K562 (cell line): ENCODE data around the gene GRB2. TPM values are rescaled to one million over a fixed set of nuclear protein-coding genes. Genes with fewer than 3 reads are reported as not detected.
A peak's percentile ranks its signal among the peaks of the same experiment; 100 is the strongest.

Source experiments
- CBFB ChIP-seq: sonication (generic); formaldehyde crosslinking; IDR thresholded peaks from 2 replicates; pipeline ENCODE4 v1.4.0; 2020; ENCODE audit warnings: mild to moderate bottlenecking, missing genetic modification reagents
- DPF2 ChIP-seq: fragments of 450-650 bp; IDR thresholded peaks from 2 replicates; pipeline ENCODE4 v1.6.1; 2016
- FOXM1 ChIP-seq, 2 experiments: fragments of 450-650 bp in 1 of 2; sonication (generic) in 1 of 2; formaldehyde crosslinking in 1 of 2; IDR thresholded peaks; 2 replicates each; pipeline versions ENCODE4 v1.6.1 to v1.9.0; 2017 to 2022; ENCODE audit warnings: low read depth in 2 of 2, mild to moderate bottlenecking in 2 of 2, missing genetic modification reagents in 1 of 2, moderate library complexity in 1 of 2
- GABPA ChIP-seq: fragments of 200-800 bp; sonication (Bioruptor generic); conservative IDR thresholded peaks from 2 replicates; pipeline ENCODE4 v1.6.1; 2016; ENCODE audit warnings: low read depth, missing genetic modification characterization, missing compliant biosample characterization
- HDAC6 ChIP-seq: IDR thresholded peaks from 2 replicates; pipeline ENCODE4 v1.6.1; 2012; ENCODE audit warnings: low read depth, mild to moderate bottlenecking, control low read depth, inconsistent platforms, low read length, moderate library complexity
- KDM4B ChIP-seq, 2 experiments: fragments of 450-650 bp in 1 of 2; sonication (generic) in 1 of 2; IDR thresholded peaks; 2 replicates each; pipeline ENCODE4 v1.6.1; 2016 to 2017; ENCODE audit warnings: borderline replicate concordance in 2 of 2, antibody characterized with exemption in 1 of 2, low read depth in 1 of 2, mild to moderate bottlenecking in 1 of 2
- MTA3 ChIP-seq: fragments of 450-650 bp; formaldehyde crosslinking; IDR thresholded peaks from 2 replicates; pipeline ENCODE4 v1.6.1; 2017; ENCODE audit warnings: mild to moderate bottlenecking, borderline replicate concordance
- NEUROD1 ChIP-seq: fragments of 150-350 bp; IDR thresholded peaks from 2 replicates; pipeline ENCODE4 v1.6.1; 2014; ENCODE audit warnings: borderline replicate concordance, low read length, low read depth; ENCODE audit not compliant: partially characterized antibody
- PML ChIP-seq: IDR thresholded peaks from 2 replicates; pipeline ENCODE4 v1.6.1; 2012; ENCODE audit warnings: low read length, inconsistent platforms
- POLR2A ChIP-seq: fragments of 450-650 bp; conservative IDR thresholded peaks from 2 replicates; pipeline ENCODE4 v1.6.1; 2016
- RAD21 ChIP-seq, 2 experiments: fragments of 250-450 bp in 1 of 2; fragments of 450-650 bp in 1 of 2; sonication (Bioruptor Pico) in 1 of 2; formaldehyde crosslinking in 1 of 2; IDR thresholded peaks in 1 of 2; conservative IDR thresholded peaks in 1 of 2; 2 replicates each; pipeline versions ENCODE4 v1.4.0 to v1.8.0; 2020 to 2022; ENCODE audit warnings: mild to moderate bottlenecking in 2 of 2, moderate library complexity in 1 of 2
- RAD51 ChIP-seq: fragments of 450-650 bp; IDR thresholded peaks from 2 replicates; pipeline ENCODE4 v1.7.1; 2016; ENCODE audit warnings: low read depth, mild to moderate bottlenecking, borderline replicate concordance
- SMAD3 ChIP-seq: fragments of 450-650 bp; formaldehyde crosslinking; conservative IDR thresholded peaks from 2 replicates; pipeline ENCODE4 v1.4.0; 2020; ENCODE audit warnings: mild to moderate bottlenecking
- SP1 ChIP-seq: sonication (generic); formaldehyde crosslinking; IDR thresholded peaks from 2 replicates; pipeline ENCODE4 v1.8.1; 2022; ENCODE audit warnings: mild to moderate bottlenecking, missing genetic modification reagents
- SRF ChIP-seq, 2 experiments: fragments of 250-450, 450-650 bp in 1 of 2; sonication (Bioruptor Pico) in 1 of 2; sonication (generic) in 1 of 2; formaldehyde crosslinking; IDR thresholded peaks; 2 replicates each; pipeline versions ENCODE4 v1.5.0 to v1.5.1; 2020 to 2022; ENCODE audit warnings: mild to moderate bottlenecking in 1 of 2, missing genetic modification reagents in 1 of 2
- ZEB2 ChIP-seq: fragments of 450-650 bp; IDR thresholded peaks from 2 replicates; pipeline ENCODE4 v1.6.1; 2016
- ZFP1 ChIP-seq: fragments of 450-650 bp; formaldehyde crosslinking; IDR thresholded peaks from 2 replicates; pipeline ENCODE4 v1.4.0; 2020; ENCODE audit warnings: mild to moderate bottlenecking, mixed read lengths
- ZNF174 ChIP-seq: fragments of 250-450 bp; sonication (Bioruptor Pico); IDR thresholded peaks from 2 replicates; pipeline ENCODE4 v1.4.0; 2020; ENCODE audit warnings: mild to moderate bottlenecking
- ZNF695 ChIP-seq: fragments of 450-650 bp; formaldehyde crosslinking; IDR thresholded peaks from 2 replicates; pipeline ENCODE4 v1.4.0; 2020; ENCODE audit warnings: mild to moderate bottlenecking, moderate library complexity
- ZNF830 ChIP-seq: fragments of 250-450 bp; sonication (Bioruptor Pico); IDR thresholded peaks from 2 replicates; pipeline ENCODE4 v1.5.0; 2021; ENCODE audit warnings: mild to moderate bottlenecking
- polyA plus RNA-seq, 8 experiments: library from polyadenylated mRNA; depleted of rRNA in 4 of 8; stranded (reverse) in 5 of 8; unstranded in 3 of 8; fragments of >200 nt; fragmentation: Nextera tagmentation in 2 of 8; fragmentation: Illumina TruSeq in 1 of 8; extraction: Ambion mirVana in 2 of 8; extraction: Trizol in 1 of 8; gene quantifications; 2 replicates each; pipeline versions ENCODE4 v1.2.1 to v1.2.3, GENCODE V29; 2011 to 2014; ENCODE audit warnings: inconsistent platforms in 1 of 8, missing spikeins in 1 of 8
- total RNA-seq, 7 experiments: library from RNA; depleted of rRNA in 6 of 7; stranded (reverse); fragments of >200 nt in 6 of 7; fragmentation: Illumina TruSeq in 2 of 7; extraction: Trizol in 2 of 7; gene quantifications; 2 replicates each; pipeline versions ENCODE4 v1.2.1 to v1.2.3, GENCODE V29; 2011 to 2021; ENCODE audit warnings: low replicate concordance in 1 of 7
- TF ChIP-seq, protein P1 (sequence below): fragments of 200-800 bp; sonication (Bioruptor generic); IDR thresholded peaks from 2 replicates; pipeline ENCODE4 v1.6.1; 2017; ENCODE audit warnings: missing genetic modification characterization, missing compliant biosample characterization
- TF ChIP-seq, protein P2 (sequence below): fragments of 450-650 bp; IDR thresholded peaks from 2 replicates; pipeline ENCODE4 v1.6.1; 2016; ENCODE audit warnings: low read depth, mild to moderate bottlenecking, moderate library complexity
- TF ChIP-seq, protein P3 (sequence below): fragments of 250-450 bp; sonication (Bioruptor Pico); IDR thresholded peaks from 2 replicates; pipeline ENCODE4 v1.8.0; 2022; ENCODE audit warnings: inconsistent platforms, mild to moderate bottlenecking, moderate library complexity, borderline replicate concordance
- TF ChIP-seq, protein P4 (sequence below): sonication (generic); formaldehyde crosslinking; IDR thresholded peaks from 2 replicates; pipeline ENCODE4 v1.8.1; 2022; ENCODE audit warnings: missing genetic modification reagents

Gene GRB2
- total and polyA plus RNA-seq, 9 of the 15 experiments (the other 6 are each of a cell fraction or from before 2014, with no cell fraction given), result 57.2 to 136 (median 84.8) TPM

DNA sequence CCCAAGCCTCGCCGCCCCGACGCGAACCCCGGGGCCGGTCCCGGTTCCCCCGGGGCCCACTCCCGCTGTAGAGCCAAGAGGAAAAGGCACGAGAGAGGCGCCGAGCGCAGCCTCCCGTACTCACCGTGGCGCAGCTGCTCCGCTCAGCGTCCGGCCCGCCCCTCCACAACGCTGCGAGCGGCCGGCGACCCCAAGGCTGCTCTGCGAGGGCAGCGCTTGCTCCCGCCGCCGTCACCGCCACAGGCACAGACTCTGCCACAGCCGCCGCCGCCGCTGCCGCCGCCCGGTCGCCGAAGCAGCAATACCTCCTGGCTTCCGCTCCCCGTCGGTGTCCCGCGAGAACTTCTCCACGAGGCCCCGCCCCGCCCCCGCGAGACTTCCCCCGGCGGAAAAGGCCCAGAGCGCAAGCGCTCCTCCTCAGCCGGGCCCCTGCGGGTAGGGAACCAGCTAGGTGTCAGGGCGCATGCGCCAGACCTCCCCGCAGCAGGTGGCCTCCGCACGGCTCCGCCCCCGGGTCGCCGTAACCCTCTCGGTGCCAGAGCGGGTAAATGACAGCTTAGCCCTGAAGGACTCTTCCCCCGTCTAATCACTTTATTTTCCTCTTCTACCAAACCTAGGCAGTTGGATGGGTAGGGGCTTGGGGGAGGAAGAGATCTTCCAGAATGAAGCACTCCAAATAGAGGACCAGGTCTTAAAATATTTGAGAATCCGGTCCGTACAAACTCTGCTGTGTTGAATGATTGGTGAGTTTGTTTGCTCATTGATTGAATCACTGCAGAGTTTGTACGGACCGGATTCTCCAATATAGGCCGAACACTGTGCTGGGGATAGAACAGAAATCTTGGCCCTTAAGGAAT, at the start of gene GRB2 (continued):
- TF ChIP-seq, protein P1, sequence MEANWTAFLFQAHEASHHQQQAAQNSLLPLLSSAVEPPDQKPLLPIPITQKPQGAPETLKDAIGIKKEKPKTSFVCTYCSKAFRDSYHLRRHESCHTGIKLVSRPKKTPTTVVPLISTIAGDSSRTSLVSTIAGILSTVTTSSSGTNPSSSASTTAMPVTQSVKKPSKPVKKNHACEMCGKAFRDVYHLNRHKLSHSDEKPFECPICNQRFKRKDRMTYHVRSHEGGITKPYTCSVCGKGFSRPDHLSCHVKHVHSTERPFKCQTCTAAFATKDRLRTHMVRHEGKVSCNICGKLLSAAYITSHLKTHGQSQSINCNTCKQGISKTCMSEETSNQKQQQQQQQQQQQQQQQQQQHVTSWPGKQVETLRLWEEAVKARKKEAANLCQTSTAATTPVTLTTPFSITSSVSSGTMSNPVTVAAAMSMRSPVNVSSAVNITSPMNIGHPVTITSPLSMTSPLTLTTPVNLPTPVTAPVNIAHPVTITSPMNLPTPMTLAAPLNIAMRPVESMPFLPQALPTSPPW (CRISPR knock-in tag), result peak; percentile 86
- TF ChIP-seq DPF2, result peak; percentile 38; the same call in 1 of the 2 replicates
- TF ChIP-seq SP1 (CRISPR knock-in tag), result peak; percentile 77
- TF ChIP-seq ZEB2, result no peak
- TF ChIP-seq HDAC6, result no peak
- peak; percentile 61; the same call in 1 of the 2 replicates for TF ChIP-seq ZNF830
- peak; percentile 79 for TF ChIP-seq GABPA (tag)
- peak in 1 of 2 experiments; percentile 33; a peak in 1 of 4 replicates for TF ChIP-seq SRF (CRISPR knock-in tag; IDR thresholded peaks at IDR 0.05)
- peak; percentile 76 for TF ChIP-seq FOXM1 (IDR thresholded peaks at IDR 0.05; ENCODE audit: low read depth)
- no peak for TF ChIP-seq FOXM1 (CRISPR knock-in tag; IDR thresholded peaks at IDR 0.05; ENCODE audit: low read depth)
- no peak for TF ChIP-seq KDM4B (IDR thresholded peaks at IDR 0.05; ENCODE audit: borderline replicate concordance in 2 of 2, low read depth in 1 of 2)
- peak; percentile 41 for TF ChIP-seq NEUROD1
- TF ChIP-seq, protein P2, sequence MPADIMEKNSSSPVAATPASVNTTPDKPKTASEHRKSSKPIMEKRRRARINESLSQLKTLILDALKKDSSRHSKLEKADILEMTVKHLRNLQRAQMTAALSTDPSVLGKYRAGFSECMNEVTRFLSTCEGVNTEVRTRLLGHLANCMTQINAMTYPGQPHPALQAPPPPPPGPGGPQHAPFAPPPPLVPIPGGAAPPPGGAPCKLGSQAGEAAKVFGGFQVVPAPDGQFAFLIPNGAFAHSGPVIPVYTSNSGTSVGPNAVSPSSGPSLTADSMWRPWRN, result no peak
- TF ChIP-seq, protein P3, sequence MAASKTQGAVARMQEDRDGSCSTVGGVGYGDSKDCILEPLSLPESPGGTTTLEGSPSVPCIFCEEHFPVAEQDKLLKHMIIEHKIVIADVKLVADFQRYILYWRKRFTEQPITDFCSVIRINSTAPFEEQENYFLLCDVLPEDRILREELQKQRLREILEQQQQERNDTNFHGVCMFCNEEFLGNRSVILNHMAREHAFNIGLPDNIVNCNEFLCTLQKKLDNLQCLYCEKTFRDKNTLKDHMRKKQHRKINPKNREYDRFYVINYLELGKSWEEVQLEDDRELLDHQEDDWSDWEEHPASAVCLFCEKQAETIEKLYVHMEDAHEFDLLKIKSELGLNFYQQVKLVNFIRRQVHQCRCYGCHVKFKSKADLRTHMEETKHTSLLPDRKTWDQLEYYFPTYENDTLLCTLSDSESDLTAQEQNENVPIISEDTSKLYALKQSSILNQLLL, result no peak
- TF ChIP-seq MTA3, result peak; percentile 32; the same call in 1 of the 2 replicates
- no peak for TF ChIP-seq RAD21 (CRISPR knock-in tag; conservative IDR thresholded peaks at IDR 0.05 in 1 of 2, IDR thresholded peaks at IDR 0.05 in 1 of 2)
- TF ChIP-seq ZNF695, result no peak
- TF ChIP-seq ZFP1, result no peak
- 0 out of 2 replicates have a peak, but pooled peaks have one; percentile 11 for TF ChIP-seq RAD51
- 0 out of 2 replicates have a peak, but pooled peaks have one; percentile 69 for TF ChIP-seq PML
- TF ChIP-seq SMAD3 (CRISPR knock-in tag), result no peak
- TF ChIP-seq, protein P4, sequence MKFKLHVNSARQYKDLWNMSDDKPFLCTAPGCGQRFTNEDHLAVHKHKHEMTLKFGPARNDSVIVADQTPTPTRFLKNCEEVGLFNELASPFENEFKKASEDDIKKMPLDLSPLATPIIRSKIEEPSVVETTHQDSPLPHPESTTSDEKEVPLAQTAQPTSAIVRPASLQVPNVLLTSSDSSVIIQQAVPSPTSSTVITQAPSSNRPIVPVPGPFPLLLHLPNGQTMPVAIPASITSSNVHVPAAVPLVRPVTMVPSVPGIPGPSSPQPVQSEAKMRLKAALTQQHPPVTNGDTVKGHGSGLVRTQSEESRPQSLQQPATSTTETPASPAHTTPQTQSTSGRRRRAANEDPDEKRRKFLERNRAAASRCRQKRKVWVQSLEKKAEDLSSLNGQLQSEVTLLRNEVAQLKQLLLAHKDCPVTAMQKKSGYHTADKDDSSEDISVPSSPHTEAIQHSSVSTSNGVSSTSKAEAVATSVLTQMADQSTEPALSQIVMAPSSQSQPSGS (CRISPR knock-in tag), result no peak
- peak; percentile 90 for TF ChIP-seq POLR2A
- no peak for TF ChIP-seq ZNF174 (CRISPR knock-in tag)
- TF ChIP-seq CBFB (CRISPR knock-in tag), result no peak
